Amygdala (tissue), 56 donors: ENCODE results near the gene BRCA1.
"Not testable (repeated sequence)": the region's sequence is repeated elsewhere in the genome, so short reads cannot be mapped to it uniquely, and the experiment has no call there.

Experiments used
- DNase-seq, 56 donors: peaks; one replicate each; lab custom pipeline; 2025; lab: John Stamatoyannopoulos, UW

Gene BRCA1

DNA sequence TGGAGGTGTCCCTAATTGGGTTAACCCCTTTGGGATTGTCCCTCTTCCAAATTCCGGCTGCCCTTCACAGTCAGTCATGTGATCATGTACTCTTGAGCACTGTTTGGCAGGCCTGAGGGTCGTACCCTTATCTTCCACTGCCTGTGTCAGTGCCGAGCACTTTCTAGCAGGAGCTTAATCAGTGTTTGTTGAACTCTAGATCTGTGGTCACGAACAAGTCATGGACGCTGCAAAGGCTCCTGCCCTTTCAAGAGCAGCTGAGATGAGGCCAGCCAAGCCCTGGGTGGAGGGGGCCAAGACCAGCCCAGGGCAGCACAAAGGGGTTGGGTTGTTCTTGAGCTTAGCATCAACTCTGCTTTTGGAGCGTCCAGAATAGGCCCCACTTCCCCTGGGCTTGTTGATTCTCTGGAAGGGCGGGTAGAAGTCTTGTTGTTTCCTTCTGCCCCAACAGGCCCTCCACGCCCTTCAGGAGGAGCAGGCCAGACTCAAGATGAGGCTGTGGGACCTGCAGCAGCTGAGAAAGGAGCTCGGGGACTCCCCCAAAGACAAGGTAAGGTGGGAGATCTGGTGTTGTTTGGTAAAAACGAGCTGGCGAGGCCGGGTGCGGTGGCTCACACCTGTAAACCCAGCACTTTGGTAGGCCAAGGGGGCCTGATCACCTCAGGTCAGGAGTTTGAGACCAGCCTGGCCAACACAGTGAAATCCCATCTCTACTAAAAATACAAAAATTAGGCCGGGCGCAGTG, 113.3 kb downstream of the BRCA1 start:
- no peak for DNase-seq

DNA sequence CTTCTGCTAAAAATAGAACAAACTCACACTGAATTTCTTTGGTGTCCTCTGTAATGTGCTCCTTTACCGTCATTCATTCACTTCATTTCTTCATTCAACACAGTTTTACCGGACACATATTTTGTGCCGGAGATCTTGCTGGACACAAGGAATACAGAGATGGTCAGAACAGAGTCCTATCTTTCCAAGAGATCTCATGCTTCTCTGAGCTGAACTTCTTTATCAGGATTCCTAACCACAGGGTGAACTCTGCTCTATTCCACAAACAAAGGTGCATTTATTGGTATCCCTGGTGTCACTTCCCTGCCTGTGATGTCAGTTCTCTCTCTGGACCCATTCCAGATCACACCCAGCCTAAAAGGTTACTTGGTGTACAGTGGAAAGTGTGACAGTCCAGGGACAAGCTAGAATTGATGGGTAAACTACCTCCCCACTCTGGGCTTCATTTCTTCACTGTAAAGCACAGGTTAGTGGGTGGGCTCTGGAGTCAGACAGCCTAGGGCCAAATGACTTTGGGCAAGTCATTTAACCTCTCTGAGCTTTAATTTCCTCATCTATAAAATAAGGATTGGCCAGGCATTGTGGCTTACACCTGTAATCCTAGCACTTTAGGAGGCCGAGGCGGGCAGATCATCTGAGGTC, 114.4 kb downstream of the BRCA1 start:
- no peak for DNase-seq

DNA sequence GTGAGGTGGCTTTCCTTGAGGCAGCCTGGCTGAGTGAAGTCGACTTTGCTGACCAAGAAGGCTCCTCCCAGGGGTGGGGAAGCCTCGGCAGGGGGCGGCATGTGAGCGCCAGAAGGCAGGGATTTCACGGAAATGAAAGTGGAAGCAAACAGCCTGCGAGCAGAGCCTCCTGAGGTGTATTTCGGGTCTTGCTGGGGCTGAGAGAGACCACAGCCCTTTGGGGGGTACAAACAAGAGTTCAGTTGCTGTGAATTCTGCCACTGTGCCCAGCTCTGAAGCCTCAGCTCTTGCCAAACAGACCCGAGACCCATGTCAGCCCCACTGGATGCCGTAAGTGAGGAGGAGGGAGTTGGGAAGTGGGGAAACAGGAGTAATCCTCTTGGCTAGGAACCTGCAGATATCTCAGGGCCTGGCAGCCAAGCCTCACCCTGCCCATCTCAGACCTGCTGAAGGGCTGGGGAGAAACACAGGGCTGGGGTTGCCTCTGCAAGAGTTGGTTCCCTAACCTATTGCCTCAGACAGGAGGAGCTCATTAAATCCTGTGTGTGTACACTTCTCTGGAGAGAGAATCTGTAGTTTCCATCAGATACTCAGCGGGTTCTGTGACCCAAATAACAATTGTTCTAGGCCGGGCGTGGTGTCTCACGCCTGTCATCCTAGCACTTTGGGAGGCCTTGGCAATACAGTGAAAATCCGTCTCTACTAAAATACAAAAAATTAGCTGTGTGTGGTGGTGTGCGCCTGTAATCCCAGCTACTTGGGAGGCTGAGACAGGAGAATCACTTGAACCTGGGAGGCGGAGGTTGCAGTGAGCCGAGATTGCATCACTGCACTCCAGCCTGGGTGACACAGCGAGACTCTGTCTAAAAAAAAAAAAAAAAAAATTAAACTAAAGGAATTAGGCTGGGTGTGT, 118.3 kb downstream of the BRCA1 start, which contains the start of gene IFI35:
Gene IFI35, plus strand, starts transcription at position 146 of the 913 bp plus-strand sequence. Its CDS starts 164 bp downstream, at position 310.
- peak in 52 of 56 donors; percentile 7 to 82 (median 54) for DNase-seq

DNA sequence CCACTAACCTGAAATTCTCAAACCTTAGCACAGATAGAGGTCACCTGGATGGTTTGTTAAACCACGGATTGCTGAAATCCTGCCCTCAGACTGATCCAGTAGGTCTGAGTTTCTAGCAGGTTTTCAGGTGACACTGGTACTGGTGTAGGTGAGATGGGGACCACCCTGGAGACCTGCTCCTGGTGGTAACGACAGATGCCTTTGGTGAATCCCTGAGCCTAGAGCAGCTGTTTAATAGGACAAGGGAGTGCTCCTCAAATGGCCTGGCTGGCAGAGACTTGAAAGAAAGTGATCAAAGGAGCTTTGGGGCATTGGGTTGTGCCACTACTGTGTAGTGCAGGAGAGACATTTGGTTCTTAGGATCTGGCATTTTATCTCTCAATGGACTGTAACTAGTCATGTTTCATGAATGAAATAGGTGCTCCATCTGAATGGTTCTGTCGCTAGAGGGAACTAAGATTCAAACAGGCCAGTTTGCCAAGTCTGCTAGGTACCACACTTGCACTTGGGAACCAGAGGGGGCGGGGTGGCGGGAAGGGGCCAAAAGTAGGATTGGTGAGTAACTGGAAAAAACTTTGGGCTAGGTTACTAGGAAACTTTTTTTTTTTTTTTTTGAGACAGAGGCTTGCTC, 121.5 kb downstream of the BRCA1 start:
- DNase-seq: peak in 1 of 56 donors; percentile 11

DNA sequence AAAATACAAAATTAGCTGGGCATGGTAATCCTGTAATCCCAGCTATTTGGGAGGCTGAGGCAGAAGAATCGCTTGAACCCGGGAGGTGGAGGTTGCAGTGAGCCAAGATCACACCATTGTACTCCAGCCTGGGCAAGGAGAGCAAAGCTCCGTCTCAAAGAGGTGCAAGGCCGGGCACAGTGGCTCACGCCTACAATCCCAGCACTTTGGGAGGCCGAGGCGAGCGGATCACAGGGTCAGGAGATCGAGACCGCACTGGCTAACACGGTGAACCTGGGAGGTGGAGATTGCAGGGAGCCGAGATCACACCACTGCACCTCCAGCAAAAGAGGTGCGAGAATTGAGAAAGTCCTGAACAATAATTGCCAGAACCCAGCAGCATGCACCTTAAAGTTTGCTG, 124.3 kb downstream of the BRCA1 start:
- not testable (repeated sequence) for DNase-seq

DNA sequence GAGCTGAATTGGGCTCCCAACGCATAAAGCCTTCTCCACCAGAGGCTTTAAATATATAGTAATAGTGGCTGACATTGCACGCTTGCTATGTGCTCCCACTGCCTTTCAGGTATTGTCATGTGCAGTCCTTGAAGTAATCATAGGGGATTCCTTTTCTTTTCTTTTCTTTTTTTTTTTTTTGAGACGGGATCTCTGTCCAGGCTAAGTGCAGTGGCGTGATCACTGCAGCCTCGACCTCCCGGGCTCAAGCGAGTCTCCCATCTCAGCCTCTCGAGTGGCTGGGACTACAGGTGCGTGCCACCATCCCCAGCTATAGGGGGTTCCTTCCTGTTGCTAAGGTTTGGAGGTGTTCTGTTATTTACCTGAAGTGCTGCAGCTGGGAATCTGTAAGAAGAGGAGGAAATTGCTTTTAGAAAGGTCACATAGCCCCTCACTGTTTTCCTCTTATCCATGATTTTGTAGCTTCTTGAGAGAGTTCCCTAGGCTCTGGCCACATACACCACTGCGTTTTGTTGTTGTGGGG, 126.1 kb downstream of the BRCA1 start:
- DNase-seq: no peak

DNA sequence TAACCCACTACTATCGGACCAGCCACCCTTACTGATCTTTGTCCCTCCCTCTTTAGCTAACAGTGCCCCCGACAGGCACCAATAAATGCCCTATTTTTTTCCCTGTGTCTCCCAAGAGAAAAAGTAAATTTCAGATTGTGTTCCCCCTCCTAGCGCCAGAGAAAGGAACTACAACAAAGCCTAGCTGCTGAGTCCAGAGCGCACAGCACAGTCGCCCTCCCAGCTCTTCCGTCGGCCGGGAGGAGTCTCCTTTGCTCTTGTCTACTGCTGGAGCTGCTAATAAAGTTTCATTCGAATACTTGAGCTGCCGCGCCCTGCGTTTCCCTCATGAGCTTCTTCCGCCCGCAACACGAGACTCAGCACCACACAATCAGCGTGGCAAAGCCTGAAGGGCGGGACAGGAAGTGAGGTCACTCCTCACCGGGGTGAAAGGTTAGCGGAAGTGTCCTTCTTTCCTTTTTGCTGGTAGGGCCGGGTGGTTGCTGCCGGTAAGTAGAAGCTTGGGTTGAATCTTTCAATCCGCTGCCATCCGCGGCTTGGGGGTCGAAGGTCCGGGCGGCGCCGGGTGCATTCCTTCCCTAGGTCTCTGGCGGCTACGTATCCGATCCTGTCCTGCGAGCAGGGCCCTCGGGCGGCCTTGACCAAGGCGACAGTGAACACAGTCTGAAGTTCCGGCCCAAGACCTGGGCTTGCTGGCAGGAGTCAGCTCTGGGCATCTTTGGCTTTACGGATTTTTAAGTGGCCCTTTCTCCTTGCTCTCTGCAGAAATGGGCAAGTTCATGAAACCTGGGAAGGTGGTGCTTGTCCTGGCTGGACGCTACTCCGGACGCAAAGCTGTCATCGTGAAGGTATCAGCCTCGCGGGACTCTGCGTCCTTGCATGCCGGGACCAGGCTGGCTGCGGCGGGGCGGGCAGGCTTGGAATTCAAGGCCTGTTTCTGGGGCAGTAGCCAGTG, 126.9 kb downstream of the BRCA1 start, which contains the start of gene RPL27:
Gene RPL27, plus strand, starts transcription at position 436 of the 955 bp plus-strand sequence. Its CDS starts 332 bp downstream, at position 768.
- peak; percentile 81 to 100 (median 98) for DNase-seq

DNA sequence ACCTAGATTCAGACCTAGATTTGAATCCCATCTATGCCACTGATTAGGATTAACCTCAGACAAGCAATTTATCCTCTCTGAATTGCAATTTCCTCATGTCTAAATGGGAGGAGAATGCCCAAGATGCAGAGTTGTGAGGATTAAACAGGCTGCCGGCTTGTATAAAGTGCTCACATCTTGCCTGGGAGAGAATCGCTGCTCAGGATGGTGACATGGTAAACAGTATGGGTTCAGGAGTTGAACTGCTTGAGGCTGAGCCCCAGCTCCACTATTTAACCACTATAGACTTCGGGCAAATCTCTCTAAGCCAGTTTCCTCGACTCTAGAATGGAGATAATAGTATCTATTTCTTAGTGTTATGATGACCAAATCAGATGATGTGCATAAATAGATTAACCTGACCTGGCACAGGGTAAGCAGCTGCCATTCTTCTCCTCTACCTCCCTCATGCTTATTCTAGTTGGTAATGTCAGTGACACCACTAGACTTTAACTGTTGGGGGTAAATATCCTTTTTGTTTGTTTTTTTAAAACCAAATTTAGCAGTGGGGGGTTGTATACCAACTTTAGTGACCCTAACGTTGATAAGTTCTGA, 127.7 kb downstream of the BRCA1 start:
- DNase-seq: no peak
